HepG2 (cell line): ENCODE data around the gene GRIK5. TPM values are rescaled to one million over a fixed set of nuclear protein-coding genes. Genes with fewer than 3 reads are reported as not detected.

Experiments
- ATAC-seq: fragments of 200-7000 bp; cut with Tn5 transposase; 3 replicates; pipeline ENCODE4 v1.9.1; 2020; ENCODE audit warnings: mild to moderate bottlenecking, moderate library complexity
- BruUV-seq: library from RNA; stranded (reverse); fragments of 400-500 nt; replicated peaks from 2 replicates; lab custom pipeline; 2021; lab: Mats Ljungman, UMichigan
- CTCF ChIA-PET: fragments of 300-600 bp; formaldehyde crosslinking; extraction: SDS; loops from one replicate; lab custom pipeline; 2021; ENCODE audit warnings: low total read pairs, inconsistent platforms, low intra/inter-chr PET ratio; lab: Yijun Ruan, JAX
- POLR2A ChIA-PET: fragments of 350-600 bp; sonication (Branson Sonifier 250); formaldehyde crosslinking; loops from one replicate; lab custom pipeline; 2020; ENCODE audit warnings: antibody characterized with exemption, inconsistent platforms; lab: Yijun Ruan, JAX
- DNase-seq: peaks from one replicate; pipeline ENCODE4 v3.0.0-alpha.2; 2015; ENCODE audit warnings: low spot score
- FAIRE-seq: peaks from 3 replicates; lab custom pipeline; 2011; peaks lifted over from hg19 to GRCh38; lab: Jason Lieb, UNC
- H2AFZ ChIP-seq: one replicate; pipeline ENCODE4 v1.6.1; 2011; ENCODE audit warnings: low read length, inconsistent platforms
- H3K27ac ChIP-seq: fragments of 300-600 bp; 3 replicates; pipeline ENCODE4 v1.8.0; 2011; ENCODE audit warnings: mixed run types, mild to moderate bottlenecking, mixed read lengths, low read length, inconsistent platforms; ENCODE audit not compliant: insufficient read depth; ENCODE audit errors: extremely low read length
- H3K27me3 ChIP-seq, 2 experiments: fragments of 200-600 bp in 1 of 2; 2 replicates in 1 of 2; 3 replicates in 1 of 2; pipeline versions ENCODE4 v1.6.0 to v1.8.0; 2011; ENCODE audit warnings: low read length in 2 of 2, mild to moderate bottlenecking in 2 of 2, moderate library complexity in 2 of 2, inconsistent platforms in 1 of 2; ENCODE audit not compliant: insufficient read depth in 2 of 2, control insufficient read depth in 1 of 2
- H3K36me3 ChIP-seq, 2 experiments: fragments of 200-600 bp in 1 of 2; replicated peaks in 1 of 2; 2 replicates in 1 of 2; 3 replicates in 1 of 2; pipeline versions ENCODE4 v1.5.1 to v1.8.0; 2011; ENCODE audit warnings: low read length in 2 of 2, inconsistent platforms in 1 of 2; ENCODE audit not compliant: insufficient read depth in 2 of 2, control insufficient read depth in 1 of 2
- H3K4me1 ChIP-seq: 2 replicates; pipeline ENCODE4 v1.5.1; 2012; ENCODE audit warnings: low read length, inconsistent platforms; ENCODE audit not compliant: insufficient read depth
- H3K4me2 ChIP-seq: 2 replicates; pipeline ENCODE4 v1.6.0; 2011; ENCODE audit warnings: low read depth, low read length, inconsistent platforms
- H3K4me3 ChIP-seq, 3 experiments: fragments of 200-600 bp in 1 of 3; sonication (generic), shearing (Covaris generic) in 1 of 3; replicated peaks in 1 of 3; 2 replicates each; pipeline ENCODE4 v1.5.1; 2011 to 2016; ENCODE audit warnings: low read length in 3 of 3, inconsistent platforms in 2 of 3, low read depth in 2 of 3, mild to moderate bottlenecking in 2 of 3, control low read depth in 1 of 3, mixed read lengths in 1 of 3; ENCODE audit not compliant: insufficient read depth in 1 of 3
- H3K79me2 ChIP-seq: one replicate; pipeline ENCODE4 v1.6.1; 2011; ENCODE audit warnings: low read length, inconsistent platforms; ENCODE audit not compliant: insufficient read depth
- H3K9ac ChIP-seq: 2 replicates; pipeline ENCODE4 v1.6.0; 2011; ENCODE audit warnings: mild to moderate bottlenecking, low read depth, low read length, inconsistent platforms; ENCODE audit not compliant: insufficient read depth
- H3K9me3 ChIP-seq: 2 replicates; pipeline ENCODE4 v1.5.1; 2012; ENCODE audit warnings: mild to moderate bottlenecking, low read length
- H4K20me1 ChIP-seq: 2 replicates; pipeline ENCODE4 v1.6.0; 2011; ENCODE audit warnings: inconsistent platforms, mild to moderate bottlenecking, low read length, moderate library complexity; ENCODE audit not compliant: insufficient read depth
- ARID5B ChIP-seq: IDR thresholded peaks from 2 replicates; pipeline ENCODE4 v1.4.0; 2020; ENCODE audit warnings: mild to moderate bottlenecking, missing genetic modification reagents
- ATF7-NPFF ChIP-seq: sonication (generic); formaldehyde crosslinking; IDR thresholded peaks from 2 replicates; pipeline ENCODE4 v1.8.1; 2023; ENCODE audit warnings: mild to moderate bottlenecking, low read depth, missing genetic modification reagents, moderate library complexity
- DR1 ChIP-seq: sonication (generic); formaldehyde crosslinking; IDR thresholded peaks from 2 replicates; pipeline ENCODE4 v1.8.0; 2021; ENCODE audit warnings: mild to moderate bottlenecking, missing genetic modification reagents, inconsistent platforms
- FUBP1 ChIP-seq: sonication (generic); formaldehyde crosslinking; IDR thresholded peaks from 2 replicates; pipeline ENCODE4 v1.5.1; 2020; ENCODE audit warnings: missing genetic modification reagents, mild to moderate bottlenecking, borderline replicate concordance
- HNF4G ChIP-seq, 2 experiments: sonication (generic) in 1 of 2; formaldehyde crosslinking in 1 of 2; IDR thresholded peaks; 2 replicates each; pipeline versions ENCODE4 v1.4.0 to v1.6.1; 2011 to 2020; ENCODE audit warnings: borderline replicate concordance in 2 of 2, low read depth in 2 of 2, mild to moderate bottlenecking in 2 of 2, low read length in 1 of 2, missing genetic modification reagents in 1 of 2, moderate library complexity in 1 of 2
- KLF15 ChIP-seq: sonication (generic); formaldehyde crosslinking; IDR thresholded peaks from 2 replicates; pipeline ENCODE4 v1.8.1; 2023; ENCODE audit warnings: borderline replicate concordance, mild to moderate bottlenecking, inconsistent platforms, missing genetic modification reagents, mixed read lengths
- MTA1 ChIP-seq: sonication (generic); formaldehyde crosslinking; IDR thresholded peaks from 2 replicates; pipeline ENCODE4 v1.4.0; 2020; ENCODE audit warnings: missing genetic modification reagents, mild to moderate bottlenecking, borderline replicate concordance
- PHF20 ChIP-seq: sonication (generic); formaldehyde crosslinking; IDR thresholded peaks from 2 replicates; pipeline ENCODE4 v1.5.0; 2020; ENCODE audit warnings: mild to moderate bottlenecking, missing genetic modification reagents
- RXRA ChIP-seq: sonication (generic); formaldehyde crosslinking; IDR thresholded peaks from 2 replicates; pipeline ENCODE4 v1.5.1; 2020; ENCODE audit warnings: missing genetic modification reagents
- ZBTB38 ChIP-seq: sonication (generic); formaldehyde crosslinking; IDR thresholded peaks from 2 replicates; pipeline ENCODE4 v1.5.1; 2020; ENCODE audit warnings: mild to moderate bottlenecking, missing genetic modification reagents
- ZFP36L1 ChIP-seq: sonication (generic); formaldehyde crosslinking; IDR thresholded peaks from 2 replicates; pipeline ENCODE4 v1.8.0; 2022; ENCODE audit warnings: mild to moderate bottlenecking, missing genetic modification reagents, moderate library complexity
- ZNF224 ChIP-seq: sonication (generic); formaldehyde crosslinking; IDR thresholded peaks from 2 replicates; pipeline ENCODE4 v1.5.0; 2020; ENCODE audit warnings: mild to moderate bottlenecking, missing genetic modification reagents
- ZNF414 ChIP-seq: sonication (generic); formaldehyde crosslinking; IDR thresholded peaks from 2 replicates; pipeline ENCODE4 v1.5.0; 2020; ENCODE audit warnings: missing genetic modification reagents
- ZNF549 ChIP-seq: sonication (generic); formaldehyde crosslinking; IDR thresholded peaks from 2 replicates; pipeline ENCODE4 v1.5.0; 2020; ENCODE audit warnings: missing genetic modification reagents
- WGBS: methylation state at CpG from one replicate; pipeline ENCODE4 v1.1.6; 2017; ENCODE audit warnings: low lambda C conversion rate; 5-methylcytosine and 5-hydroxymethylcytosine counted together
- in situ Hi-C: cut with HindIII; loops from 2 replicates; pipeline ENCODE4 v1.10.0; 2017; ENCODE audit warnings: low pct_unique_long_range_greater_than_20kb; ENCODE audit not compliant: extremely low pct_ligation_motif_present
- intact Hi-C: fragments of 100-400 bp; cut with micrococcal nuclease; formaldehyde crosslinking; loops from one replicate; pipeline ENCODE4 v1.10.0; 2022; ENCODE audit not compliant: unreplicated experiment
- polyA plus RNA-seq, 8 experiments: library from polyadenylated mRNA; depleted of rRNA in 3 of 8; stranded (reverse) in 7 of 8; unstranded in 1 of 8; fragments of >200 nt; fragmentation: Illumina TruSeq in 4 of 8; extraction: Trizol in 4 of 8; gene quantifications; 2 replicates each; pipeline versions ENCODE4 v1.2.1 to v1.2.3, GENCODE V29; 2011 to 2016; ENCODE audit warnings: low read depth in 4 of 8, missing spikeins in 1 of 8, mixed read lengths in 1 of 8; ENCODE audit not compliant: insufficient read depth in 1 of 8
- total RNA-seq, 5 experiments: library from RNA; depleted of rRNA; stranded (reverse); fragments of >200 nt; fragmentation: Illumina TruSeq; extraction: Trizol; gene quantifications; 2 replicates each; pipeline ENCODE4 v1.2.3, GENCODE V29; 2016; ENCODE audit warnings: low read depth in 1 of 5

GRIK5 gene
- total and polyA plus RNA-seq, 2 of the 13 experiments (the other 11 are each of a cell fraction or from before 2014, with no cell fraction given) = not detected

GRCh38 chr19:42076380-42076944, 6.5 kb upstream of the GRIK5 start (continued):
- TF ChIP-seq ZNF224 (no peak), ZNF414 (CRISPR knock-in tag) (0 out of 2 replicates have a peak, but pooled peaks have one; percentile 9), RXRA (CRISPR knock-in tag) (no peak), PHF20 (CRISPR knock-in tag) (no peak; the same call in 1 of the 2 replicates), DR1 (no peak), ATF7-NPFF (CRISPR knock-in tag) (0 out of 2 replicates have a peak, but pooled peaks have one; percentile 8), ZFP36L1 (CRISPR knock-in tag) (no peak), ZNF549 (CRISPR knock-in tag) (no peak)

- WGBS = under 1% methylated on average over 33 of the region's 80 CpGs
- ChIA-PET POLR2A (interaction anchor here (0.6 to 1.5 kb wide), 11 partner anchors 11 to 1070 kb away, joined by 3 to 8 read pairs (median 4); partner anchors contain the start of genes GSK3A and RPS19), CTCF (no interaction called here)
- no TSS peak for BruUV-seq
- Histone ChIP-seq H3K4me1 (peaks cover 28% of the 10 kb centered on the region), H3K36me3 (peaks cover 20 to 21% of the 10 kb centered on the region in 2 experiments; a peak in 4 of 5 replicates), H3K9ac (peak within 1 kb of the TSS; percentile 94), H4K20me1 (peaks cover 16% of the 10 kb centered on the region), H3K4me3 (peak within 1 kb of the TSS; percentile 88 to 96 (median 93)), H2AFZ (peak within 1 kb of the TSS; percentile 89), H3K4me2 (peak within 1 kb of the TSS; percentile 91), H3K27ac (peak within 1 kb of the TSS; percentile 90), H3K79me2 (peaks cover 22% of the 10 kb centered on the region), H3K9me3 (no peaks in the 10 kb centered on the region), H3K27me3 (peaks cover 0 to 2% of the 10 kb centered on the region in 2 experiments; a peak in 1 of 5 replicates)
- DNase-seq = peak; percentile 98
- ATAC-seq = peak; percentile 98
- in situ Hi-C loops = no loop called here
- intact Hi-C loops = no loop called here
- peak; percentile 96 for FAIRE-seq
- no peak for TF ChIP-seq KLF15 (CRISPR knock-in tag)
- TF ChIP-seq ZBTB38 = no peak
- TF ChIP-seq HNF4G (IDR thresholded peaks at IDR 0.05; ENCODE audit: borderline replicate concordance, low read depth, low read length) = no peak
- TF ChIP-seq HNF4G (CRISPR knock-in tag; IDR thresholded peaks at IDR 0.05; ENCODE audit: borderline replicate concordance, low read depth) = no peak
- no peak for TF ChIP-seq FUBP1 (CRISPR knock-in tag)
- TF ChIP-seq ARID5B (CRISPR knock-in tag) = no peak
- peak; percentile 59; the same call in 1 of the 2 replicates for TF ChIP-seq MTA1 (CRISPR knock-in tag)
Measured at GRCh38 chr19:42075616-42076379, 5.8 kb upstream of the GRIK5 start, which contains the start of gene ZNF574. TSS of gene ZNF574 (plus strand) at chr19:42076166. CDS start at chr19:42078607, 2,441 bp downstream.
